GM21825 (cell line): Measurements from ENCODE around the gene GMDS.

Experiments used
- ATAC-seq: cut with Tn5 transposase; IDR thresholded peaks from one replicate; pipeline ENCODE4 v1.9.1; 2021; ENCODE audit warnings: mild to moderate bottlenecking, moderate library complexity; ENCODE audit not compliant: unreplicated experiment

GMDS gene

GRCh38 chr6:1729133-1729749 is 516.2 kb downstream of the GMDS start:
- no peak for ATAC-seq

- no peak for ATAC-seq
Observed at GRCh38 chr6:1726341-1726768, 519.0 kb downstream of the GMDS start.

GRCh38 chr6:1724616-1725015 is 520.8 kb downstream of the GMDS start:
- no peak for ATAC-seq

GRCh38 chr6:1724124-1724523 is 521.3 kb downstream of the GMDS start:
- no peak for ATAC-seq

DNA sequence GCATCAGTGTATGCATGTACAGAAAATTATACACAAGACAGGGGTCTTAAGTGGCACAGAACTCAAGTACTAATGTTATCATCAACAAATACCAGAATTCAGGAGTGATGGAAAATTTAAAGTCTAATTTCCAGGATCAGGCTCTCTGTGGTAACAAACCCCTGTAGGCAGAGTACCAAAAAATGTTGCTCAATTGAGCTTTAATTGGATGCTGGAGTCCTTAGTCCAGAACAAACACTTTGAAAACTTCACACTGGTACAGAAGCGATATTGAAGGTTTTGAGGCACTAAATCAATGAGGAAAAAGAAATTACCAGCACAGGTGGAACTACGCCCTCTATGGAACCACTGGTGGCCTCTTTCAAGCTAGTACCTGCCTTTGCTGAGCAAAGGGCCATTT is 522.6 kb downstream of the GMDS start:
- ATAC-seq: no peak

DNA sequence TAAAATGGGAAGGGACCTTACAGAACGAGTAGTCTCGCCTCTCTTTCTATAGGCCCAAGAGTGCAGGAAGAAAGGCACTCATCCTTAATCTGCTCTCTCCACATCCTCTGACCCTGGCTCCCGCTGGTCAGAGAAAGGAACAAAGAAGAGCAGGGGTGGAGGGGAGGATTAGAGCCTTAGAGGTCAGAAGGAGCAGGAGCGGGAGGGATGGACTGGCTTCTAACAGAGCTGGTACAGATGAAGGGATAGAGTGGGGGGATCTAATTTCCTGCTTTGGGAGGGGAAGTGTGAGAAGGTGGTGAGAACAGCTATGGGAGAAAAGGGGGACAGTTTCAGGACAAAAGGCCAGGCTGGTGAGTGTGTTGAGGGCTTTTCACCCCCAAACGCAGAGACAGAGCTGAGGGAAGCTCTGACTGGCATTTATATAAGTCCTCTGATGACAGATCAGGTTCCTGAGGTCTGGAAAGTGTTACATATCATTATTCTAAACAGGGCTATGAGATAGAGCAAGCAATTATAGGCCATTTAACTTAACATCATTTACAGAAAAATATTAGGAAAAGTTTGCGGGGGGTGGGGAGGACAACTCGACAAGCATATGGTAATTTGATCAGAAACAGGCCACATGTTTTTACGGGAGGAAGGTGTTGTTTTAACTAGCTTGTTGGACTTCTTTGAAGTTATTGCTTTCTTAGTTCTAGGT is 524.6 kb downstream of the GMDS start:
- ATAC-seq: no peak

- no peak for ATAC-seq
Observed at GRCh38 chr6:1719922-1720321, 525.5 kb downstream of the GMDS start.

GRCh38 chr6:1716868-1717267 is 528.5 kb downstream of the GMDS start:
- no peak for ATAC-seq

DNA sequence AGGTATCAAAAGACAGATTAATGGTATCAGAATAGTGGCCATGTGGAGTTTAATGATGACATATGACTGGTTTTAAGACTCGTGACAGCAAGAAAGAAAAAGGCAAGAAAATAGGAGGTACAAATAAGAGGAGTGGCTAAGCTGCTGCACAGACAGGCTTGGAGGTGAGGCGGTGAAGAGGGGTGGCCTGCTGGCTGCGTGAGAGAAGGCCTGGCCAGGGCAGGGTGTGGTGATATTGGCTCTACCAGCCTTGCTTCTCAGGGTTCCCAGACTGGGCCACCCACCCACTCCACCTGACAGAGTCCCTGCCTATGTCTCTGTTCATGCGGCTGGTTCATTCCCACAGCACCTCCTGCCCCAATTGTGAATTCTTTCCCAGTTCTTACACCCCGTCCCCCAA is 529.0 kb downstream of the GMDS start:
- no peak for ATAC-seq

DNA sequence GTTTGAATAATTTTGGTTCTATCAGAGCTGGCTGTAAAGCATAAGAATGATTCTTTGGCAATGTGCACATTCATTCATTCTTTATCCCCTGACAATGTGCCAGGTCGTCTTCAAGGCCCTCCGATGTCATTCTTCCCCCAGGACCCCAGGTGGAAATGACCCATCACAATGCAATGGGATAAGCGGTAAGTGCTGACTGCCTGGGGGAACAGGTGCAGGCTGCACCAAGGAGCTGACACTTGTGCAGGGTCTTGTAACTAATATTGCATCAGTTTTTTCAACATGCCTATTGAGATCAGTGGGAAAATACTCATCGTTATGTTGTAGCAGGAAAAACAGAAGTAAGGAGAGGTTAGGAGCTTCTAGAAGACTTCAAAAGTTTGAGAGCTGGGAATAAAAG is 530.1 kb downstream of the GMDS start:
- ATAC-seq: no peak

- ATAC-seq: no peak
Observed at GRCh38 chr6:1714654-1715053, 530.8 kb downstream of the GMDS start.

- no peak for ATAC-seq
Observed at GRCh38 chr6:1713016-1713600, 532.3 kb downstream of the GMDS start.

DNA sequence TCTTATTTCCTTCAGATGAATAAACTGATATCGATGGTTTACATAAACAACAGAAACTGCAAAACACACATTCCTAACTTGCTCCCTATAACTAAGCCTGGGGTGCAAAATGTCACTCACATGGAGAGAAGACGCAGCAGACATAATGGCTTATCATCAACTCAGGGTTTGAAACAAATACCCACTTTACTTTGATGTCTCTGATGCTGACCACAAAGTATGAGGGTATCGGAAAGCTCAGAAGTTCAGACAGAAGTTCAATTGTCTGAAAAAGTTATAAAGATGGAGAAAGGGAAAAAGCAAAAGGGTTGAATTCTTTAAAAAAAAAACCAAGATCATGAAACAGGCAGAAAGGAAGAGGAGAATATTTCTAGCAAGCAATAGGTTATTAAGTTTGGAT is 533.0 kb downstream of the GMDS start:
- no peak for ATAC-seq

DNA sequence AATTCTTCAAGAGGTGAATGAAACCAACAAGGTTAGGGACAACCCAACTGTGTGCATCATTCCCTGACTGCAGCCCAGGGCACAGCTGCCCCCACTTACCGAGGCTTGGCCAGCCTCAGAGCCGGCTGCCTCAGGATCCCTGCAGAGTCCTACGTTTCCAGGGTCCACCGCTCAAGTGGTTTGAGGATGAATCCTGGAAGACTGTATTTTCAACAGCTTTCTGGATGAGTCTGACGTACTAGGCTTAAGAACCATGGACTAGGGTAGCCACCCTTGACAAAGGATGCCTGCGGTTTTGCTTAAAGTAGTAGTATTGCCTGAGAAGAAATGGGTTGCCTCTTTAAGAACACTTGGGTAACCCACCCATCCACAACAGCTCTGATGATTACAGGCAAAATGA is 534.3 kb downstream of the GMDS start:
- ATAC-seq: no peak

- no peak for ATAC-seq
Observed at GRCh38 chr6:1709234-1709641, 536.2 kb downstream of the GMDS start.

GRCh38 chr6:1708820-1709219 is 536.6 kb downstream of the GMDS start:
- ATAC-seq: no peak

DNA sequence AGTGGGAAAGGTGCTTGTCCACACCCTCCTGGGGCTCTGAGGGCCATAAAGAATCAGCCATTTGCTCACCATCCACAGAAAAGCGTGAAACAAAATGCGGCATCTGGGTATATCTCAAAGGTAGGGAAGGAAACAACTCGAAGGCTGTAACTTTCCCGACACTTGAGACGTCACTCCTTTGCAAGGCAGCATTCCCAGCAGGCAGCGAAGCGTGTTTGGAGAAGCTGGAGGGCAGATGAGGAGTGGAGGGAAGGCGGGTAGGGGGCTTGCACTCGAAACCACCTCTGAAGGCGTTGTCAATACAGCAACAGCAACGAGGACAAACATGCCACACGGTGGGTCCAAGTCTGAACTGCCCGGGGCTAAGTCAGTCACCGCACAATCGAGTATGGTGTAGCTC is 537.3 kb downstream of the GMDS start:
- ATAC-seq: no peak

DNA sequence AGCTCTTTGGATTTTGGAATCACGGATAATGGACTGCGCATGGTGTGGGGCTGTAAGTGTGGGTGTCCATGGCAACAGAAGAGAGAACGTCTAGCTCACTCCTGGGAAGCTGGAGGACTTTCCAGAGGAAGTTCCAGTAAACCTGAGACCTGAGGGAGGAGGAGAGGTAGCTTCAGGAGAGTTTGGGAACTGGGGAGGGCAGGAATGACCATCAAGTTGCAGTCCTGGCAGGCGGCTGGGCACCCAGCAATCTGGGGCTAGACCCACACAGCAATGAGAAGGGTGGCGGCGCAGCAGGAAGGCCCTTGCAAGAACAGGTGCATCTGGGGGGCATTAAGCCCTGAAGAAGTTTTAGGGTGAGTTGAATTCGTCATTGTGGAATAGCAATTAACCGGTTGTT is 539.8 kb downstream of the GMDS start:
- no peak for ATAC-seq

DNA sequence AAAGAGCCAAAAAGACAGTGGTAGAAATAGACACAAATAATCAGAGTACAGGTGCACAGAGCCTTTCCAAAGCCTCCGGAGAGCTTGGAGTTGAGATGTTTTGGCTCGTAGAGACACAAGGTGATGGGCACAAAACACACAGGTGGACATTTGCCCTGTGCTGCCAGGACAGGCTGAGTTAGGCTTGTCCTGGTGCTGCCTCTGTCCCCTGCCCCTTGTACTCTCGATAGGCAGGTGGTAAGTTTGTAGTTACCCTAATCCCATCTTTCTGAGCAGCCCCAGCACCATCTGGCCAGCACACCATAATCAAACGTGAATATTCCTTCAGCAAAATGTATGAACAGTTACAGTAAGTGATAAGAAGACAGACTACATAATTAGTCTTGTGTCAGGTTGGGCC is 540.2 kb downstream of the GMDS start:
- no peak for ATAC-seq

DNA sequence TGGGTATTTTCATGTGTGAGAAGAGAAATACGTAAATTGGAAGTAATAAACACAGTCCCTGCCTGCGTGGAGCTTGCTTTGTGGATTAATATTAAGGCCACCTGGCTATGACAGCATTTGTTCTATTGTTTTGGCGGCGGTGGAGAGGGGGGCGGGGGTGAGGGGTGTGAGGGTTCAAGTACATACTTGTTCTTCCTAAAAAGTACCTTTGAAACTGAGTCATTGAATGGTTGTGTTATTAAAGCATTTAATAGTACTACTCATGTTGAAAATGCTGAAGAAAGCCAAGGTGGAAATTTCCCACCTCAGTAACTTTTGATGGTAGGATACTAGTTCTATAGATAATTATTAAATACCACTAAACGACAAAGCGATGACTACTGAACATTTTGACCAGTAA is 540.7 kb downstream of the GMDS start:
- ATAC-seq: no peak

GRCh38 chr6:1703923-1704322 is 541.5 kb downstream of the GMDS start:
- ATAC-seq: no peak

DNA sequence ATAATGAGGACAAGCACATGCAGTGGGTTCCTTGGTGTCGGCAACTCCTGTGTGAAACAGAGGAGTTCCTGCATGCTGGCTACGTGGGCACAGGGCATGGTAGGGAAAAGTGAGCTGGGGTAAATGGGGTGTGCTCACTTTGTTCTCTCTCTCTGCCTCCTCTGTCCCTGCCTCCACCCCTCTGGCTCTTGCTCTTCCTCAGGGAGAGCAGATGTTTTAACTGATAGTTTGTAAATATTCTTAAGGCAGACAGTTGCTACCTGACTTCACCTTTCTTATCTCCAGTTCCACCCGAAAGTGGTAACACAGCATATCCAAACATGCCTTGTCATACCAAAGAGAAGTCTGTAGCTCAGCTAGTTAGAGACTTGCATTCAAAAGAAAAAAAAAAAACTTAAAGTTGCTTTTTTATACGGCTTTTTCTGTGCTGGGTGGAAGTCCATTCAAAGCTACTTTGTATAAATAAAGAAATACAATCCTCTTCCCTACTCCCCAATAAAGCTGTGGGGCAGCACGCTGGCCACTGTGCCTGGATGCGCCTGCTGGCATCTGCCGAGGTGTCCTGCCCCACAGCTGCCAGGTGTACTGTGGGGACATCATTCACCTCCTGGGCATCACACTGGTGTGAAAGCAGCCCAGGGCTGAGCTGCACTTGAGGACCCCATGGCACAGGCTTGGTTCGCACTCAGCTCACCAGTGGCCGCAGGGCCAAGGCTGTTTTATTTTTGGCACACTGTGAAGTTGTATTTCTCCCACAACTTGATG is 542.1 kb downstream of the GMDS start:
- ATAC-seq: no peak
